Neuronal stem cell (in vitro differentiated cells): ENCODE results near the gene NCOA3.

Experiments used
- DNase-seq: peaks from one replicate; pipeline ENCODE4 v3.0.0-alpha.2; 2013; ENCODE audit warnings: low spot score
- H2AFZ ChIP-seq: one replicate; pipeline ENCODE4 v1.6.1; 2013; ENCODE audit warnings: mild to moderate bottlenecking, low read length, inconsistent platforms
- H2AK5ac ChIP-seq: 2 replicates; pipeline ENCODE4 v1.6.1; 2013; ENCODE audit warnings: low read depth, mild to moderate bottlenecking, inconsistent platforms, low read length, moderate library complexity, mixed read lengths
- H2BK120ac ChIP-seq: 2 replicates; pipeline ENCODE4 v1.6.1; 2013; ENCODE audit warnings: low read depth, mild to moderate bottlenecking, inconsistent platforms, low read length, moderate library complexity, mixed read lengths
- H2BK12ac ChIP-seq: one replicate; pipeline ENCODE4 v1.6.1; 2013; ENCODE audit warnings: low read length, inconsistent platforms
- H2BK15ac ChIP-seq: 2 replicates; pipeline ENCODE4 v1.6.1; 2013; ENCODE audit warnings: mild to moderate bottlenecking, low read length, inconsistent platforms, mixed read lengths
- H2BK5ac ChIP-seq: one replicate; pipeline ENCODE4 v1.6.1; 2013; ENCODE audit warnings: inconsistent platforms, mild to moderate bottlenecking, low read length, moderate library complexity
- H3K14ac ChIP-seq: one replicate; pipeline ENCODE4 v1.6.1; 2013; ENCODE audit warnings: low read length, inconsistent platforms
- H3K18ac ChIP-seq: 2 replicates; pipeline ENCODE4 v1.6.1; 2013; ENCODE audit warnings: low read length, inconsistent platforms
- H3K23ac ChIP-seq: 2 replicates; pipeline ENCODE4 v1.6.1; 2013; ENCODE audit warnings: low read depth, mild to moderate bottlenecking, mixed read lengths, low read length, inconsistent platforms; ENCODE audit not compliant: poor library complexity
- H3K27ac ChIP-seq: replicated peaks from 3 replicates; pipeline ENCODE4 v1.5.1; 2013; ENCODE audit warnings: low read length, inconsistent platforms
- H3K27me3 ChIP-seq, 3 experiments: 2 replicates each; pipeline ENCODE4 v1.6.1; 2013; ENCODE audit warnings: low read length in 3 of 3, mild to moderate bottlenecking in 2 of 3, inconsistent platforms in 1 of 3, low read depth in 1 of 3, mixed read lengths in 1 of 3, moderate library complexity in 1 of 3; ENCODE audit not compliant: control insufficient read depth in 3 of 3, insufficient read depth in 3 of 3
- H3K36me3 ChIP-seq, 2 donors: replicated peaks in 1 of 2; 2 replicates each; pipeline ENCODE4 v1.6.1; 2013; ENCODE audit warnings: low read length in 2 of 2; ENCODE audit not compliant: control insufficient read depth in 2 of 2, insufficient read depth in 2 of 2
- H3K4ac ChIP-seq: 2 replicates; pipeline ENCODE4 v1.6.1; 2013; ENCODE audit warnings: inconsistent platforms, mild to moderate bottlenecking, low read length, moderate library complexity
- H3K4me1 ChIP-seq, 2 donors: 1 replicate in 1 of 2; 2 replicates in 1 of 2; pipeline ENCODE4 v1.6.1; 2013; ENCODE audit warnings: low read length in 2 of 2, low read depth in 1 of 2; ENCODE audit not compliant: control insufficient read depth in 2 of 2, insufficient read depth in 1 of 2
- H3K4me2 ChIP-seq: one replicate; pipeline ENCODE4 v1.6.1; 2013; ENCODE audit warnings: mild to moderate bottlenecking, low read length, inconsistent platforms; ENCODE audit not compliant: insufficient read depth, poor library complexity, severe bottlenecking
- H3K4me3 ChIP-seq, 2 donors: 2 replicates each; pipeline ENCODE4 v1.5.1; 2013; ENCODE audit warnings: low read length in 2 of 2, mild to moderate bottlenecking in 2 of 2, inconsistent platforms in 1 of 2, moderate library complexity in 1 of 2
- H3K79me1 ChIP-seq: one replicate; pipeline ENCODE4 v1.6.1; 2013; ENCODE audit warnings: low read depth, mild to moderate bottlenecking, inconsistent platforms, low read length, moderate library complexity
- H3K9ac ChIP-seq: one replicate; pipeline ENCODE4 v1.6.1; 2013; ENCODE audit warnings: mild to moderate bottlenecking, low read depth, low read length, inconsistent platforms; ENCODE audit not compliant: poor library complexity
- H3K9me3 ChIP-seq, 2 donors: replicated peaks in 1 of 2; 2 replicates each; pipeline versions ENCODE3 to v1.6.1; 2013; ENCODE audit warnings: low read length in 2 of 2, mild to moderate bottlenecking in 2 of 2, inconsistent platforms in 1 of 2, low read depth in 1 of 2, mixed read lengths in 1 of 2, moderate library complexity in 1 of 2; ENCODE audit not compliant: control insufficient read depth in 2 of 2, insufficient read depth in 1 of 2
- H4K8ac ChIP-seq: one replicate; pipeline ENCODE4 v1.6.1; 2013; ENCODE audit warnings: low read depth, mild to moderate bottlenecking, inconsistent platforms, low read length, moderate library complexity
- H4K91ac ChIP-seq: one replicate; pipeline ENCODE4 v1.6.1; 2013; ENCODE audit warnings: low read length, low read depth, mild to moderate bottlenecking, inconsistent platforms; ENCODE audit not compliant: poor library complexity
- WGBS, 2 donors: extraction: QIAGEN DNeasy Blood & Tissue Kit; methylation state at CpG; one replicate each; pipeline ENCODE4 v1.1.7; 2013; ENCODE audit warnings: missing lambda C conversion rate in 2 of 2, mixed read lengths in 1 of 2; ENCODE audit not compliant: insufficient read length in 2 of 2, insufficient replicate concordance in 1 of 2; ENCODE audit errors: extremely low coverage in 2 of 2; 5-methylcytosine and 5-hydroxymethylcytosine counted together

NCOA3 gene

DNA sequence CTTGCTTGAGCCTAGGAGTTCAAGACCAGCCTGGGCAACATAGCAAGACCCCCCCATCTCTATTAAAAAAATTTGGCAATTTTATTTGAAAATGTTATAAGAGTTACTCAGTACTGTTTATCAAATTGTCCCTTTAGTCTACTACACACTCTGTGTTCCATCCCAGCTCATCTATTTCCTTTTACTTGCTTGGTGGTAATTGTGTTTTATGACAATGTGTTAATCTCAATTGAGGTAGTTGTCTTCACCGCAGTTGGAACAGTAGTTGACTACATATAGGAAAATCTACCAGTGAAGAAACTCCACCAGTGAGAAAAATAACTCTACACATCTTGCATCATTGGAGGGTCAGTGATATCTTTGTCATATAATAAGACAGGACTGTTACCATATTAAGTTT is 8.0 kb downstream of the NCOA3 start:
- no peak overlapping the region for H3K18ac ChIP-seq
- H2BK12ac ChIP-seq, result no peak overlapping the region
- no CpG with 5 or more reads among the region's 1 CpG for WGBS, 2 donors
- H3K14ac ChIP-seq, result no peak overlapping the region
- H3K36me3 ChIP-seq, result no peaks in the 10 kb centered on the region
- H3K9ac ChIP-seq, result no peak overlapping the region
- peaks cover 7 to 23% of the 10 kb centered on the region in 2 donors for H3K4me1 ChIP-seq
- no peak overlapping the region for H2BK15ac ChIP-seq
- no peak overlapping the region for H2BK5ac ChIP-seq
- DNase-seq, result no peak
- H3K23ac ChIP-seq, result no peak overlapping the region
- no peak overlapping the region for H3K27ac ChIP-seq
- no peak overlapping the region for H3K4me2 ChIP-seq
- no peak overlapping the region for H4K91ac ChIP-seq
- H3K79me1 ChIP-seq, result peaks cover 2% of the 10 kb centered on the region
- no peaks in the 10 kb centered on the region for H3K27me3 ChIP-seq
- no peak overlapping the region for H3K4me3 ChIP-seq
- H2BK120ac ChIP-seq, result no peak overlapping the region
- no peaks in the 10 kb centered on the region for H3K9me3 ChIP-seq
- no peak overlapping the region for H2AFZ ChIP-seq
- H4K8ac ChIP-seq, result no peak overlapping the region
- no peak overlapping the region for H3K4ac ChIP-seq
- no peak overlapping the region for H2AK5ac ChIP-seq

DNA sequence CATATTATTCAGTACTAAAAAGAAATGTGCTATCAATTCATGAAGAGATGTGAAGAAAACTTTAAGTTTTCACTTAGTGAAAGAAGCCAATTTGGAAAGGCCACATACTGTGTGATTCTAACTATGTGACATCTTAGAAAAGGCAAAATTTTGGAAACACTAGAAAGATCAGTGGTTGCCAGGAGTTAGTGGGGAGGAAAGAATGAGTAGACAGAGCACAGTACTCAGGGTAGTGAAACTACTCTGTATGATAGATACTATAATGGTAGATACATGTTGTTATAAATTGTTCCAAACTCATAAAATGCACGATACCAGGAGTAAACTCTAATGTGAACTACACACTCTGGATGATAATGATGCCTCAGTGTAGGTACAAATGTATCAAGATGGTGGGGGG is 14.2 kb downstream of the NCOA3 start:
- Histone ChIP-seq H3K4me1 (no peaks in the 10 kb centered on the region), H3K4ac (no peak overlapping the region), H2AK5ac (no peak overlapping the region), H3K9ac (no peak overlapping the region), H3K27ac (no peak overlapping the region), H2AFZ (no peak overlapping the region), H3K23ac (no peak overlapping the region), H3K14ac (no peak overlapping the region), H3K4me3 (no peak overlapping the region), H2BK15ac (no peak overlapping the region), H2BK5ac (no peak overlapping the region), H3K4me2 (no peak overlapping the region), H3K9me3 (peaks cover 3 to 28% of the 10 kb centered on the region in 2 donors), H2BK12ac (no peak overlapping the region), H4K8ac (no peak overlapping the region), H4K91ac (no peak overlapping the region), H2BK120ac (no peak overlapping the region), H3K36me3 (peaks cover 2 to 18% of the 10 kb centered on the region in 2 donors), H3K18ac (no peak overlapping the region), H3K79me1 (no peaks in the 10 kb centered on the region), H3K27me3 (no peaks in the 10 kb centered on the region)
- WGBS, 2 donors, result no CpG with 5 or more reads among the region's 1 CpG
- DNase-seq, result no peak

DNA sequence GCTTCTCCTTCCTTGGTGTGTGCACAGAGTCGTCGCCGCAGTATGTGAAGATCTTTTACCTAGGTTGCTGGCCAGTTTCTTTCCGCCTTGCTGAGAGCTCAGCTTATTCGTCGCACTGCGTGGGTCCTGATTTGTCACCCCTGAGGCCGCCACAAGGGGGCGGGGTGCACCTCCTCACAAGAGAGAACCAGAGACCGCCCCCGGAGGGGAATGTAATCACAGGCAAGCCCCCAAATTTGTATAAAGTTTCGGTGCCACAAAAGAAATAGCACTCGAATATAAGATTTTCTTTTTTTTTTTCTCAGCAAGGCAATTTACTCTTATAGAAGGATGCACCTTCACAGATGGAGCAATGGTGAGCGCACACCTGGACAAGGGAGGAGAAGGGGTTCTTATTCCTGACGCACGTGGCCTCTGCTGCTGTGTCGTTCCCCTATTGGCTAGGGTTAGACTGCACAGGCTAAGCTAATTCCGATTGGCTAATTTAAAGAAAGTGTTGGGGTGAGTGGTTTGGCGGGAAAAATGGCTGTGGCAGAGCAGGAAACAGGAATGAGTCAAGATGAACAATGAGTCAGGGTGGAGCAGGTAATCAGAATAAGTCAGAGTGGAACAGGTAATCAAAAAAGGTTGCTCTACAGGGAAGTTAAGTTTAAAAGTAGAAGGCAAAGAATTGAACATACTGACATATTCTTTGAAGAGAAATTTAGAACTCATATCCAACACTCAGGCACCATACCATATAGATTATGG is 19.5 kb downstream of the NCOA3 start:
- Histone ChIP-seq H3K36me3 (peaks cover 6 to 26% of the 10 kb centered on the region in 2 donors), H3K9ac (no peak overlapping the region), H2BK12ac (no peak overlapping the region), H3K27ac (no peak overlapping the region), H3K14ac (no peak overlapping the region), H3K4ac (no peak overlapping the region), H2BK120ac (no peak overlapping the region), H2BK5ac (no peak overlapping the region), H4K8ac (no peak overlapping the region), H2AK5ac (no peak overlapping the region), H3K27me3 (no peaks in the 10 kb centered on the region), H3K9me3 (peaks cover 10 to 57% of the 10 kb centered on the region in 2 donors), H2AFZ (no peak overlapping the region), H4K91ac (no peak overlapping the region), H3K4me1 (no peaks in the 10 kb centered on the region), H3K18ac (no peak overlapping the region), H3K4me3 (no peak overlapping the region), H3K79me1 (peaks cover 2% of the 10 kb centered on the region), H2BK15ac (no peak overlapping the region), H3K4me2 (no peak overlapping the region), H3K23ac (no peak overlapping the region)
- no peak for DNase-seq
- no CpG with 5 or more reads among the region's 19 CpGs for WGBS, 2 donors

DNA sequence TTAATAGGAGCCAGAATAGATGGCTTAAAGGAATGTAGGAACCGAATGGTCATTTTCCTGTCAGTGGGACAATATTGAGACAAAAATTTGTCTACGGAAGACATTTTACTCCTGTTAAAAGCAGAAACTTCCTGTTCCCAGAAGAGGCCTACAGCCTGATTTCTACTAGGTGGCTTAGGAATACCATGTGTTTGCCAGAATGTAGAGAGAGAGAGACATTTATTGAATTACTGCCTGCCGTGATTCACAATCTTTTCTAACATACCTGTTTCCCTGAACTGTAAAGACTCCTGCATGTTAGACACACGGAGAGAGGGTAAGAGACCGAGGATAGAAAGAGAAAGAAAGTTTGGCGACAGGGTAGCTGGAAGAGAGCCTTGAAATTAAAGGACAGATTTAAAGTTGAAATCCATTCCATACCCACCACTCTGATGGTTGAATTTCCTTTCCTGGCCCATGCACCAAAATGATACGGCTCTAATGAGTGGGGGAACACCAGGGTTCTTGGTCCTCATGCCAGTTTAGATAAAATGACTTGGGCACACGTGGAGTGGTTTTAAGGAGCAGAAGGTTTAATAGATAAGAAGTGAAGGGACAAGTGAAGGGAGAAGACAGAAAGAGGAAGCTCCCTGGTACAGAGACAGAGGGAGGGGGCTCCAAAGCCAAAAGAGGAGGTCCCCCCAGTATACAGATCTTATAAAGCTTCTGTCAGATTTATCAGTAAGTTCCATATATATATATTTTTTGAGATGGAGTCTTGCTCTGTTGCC is 22.5 kb downstream of the NCOA3 start:
- Histone ChIP-seq H3K23ac (no peak overlapping the region), H3K9ac (no peak overlapping the region), H3K14ac (no peak overlapping the region), H2BK15ac (no peak overlapping the region), H3K4me1 (no peaks in the 10 kb centered on the region), H3K27me3 (no peaks in the 10 kb centered on the region), H2BK120ac (no peak overlapping the region), H2AK5ac (no peak overlapping the region), H3K36me3 (peaks cover 6 to 15% of the 10 kb centered on the region in 2 donors), H4K91ac (no peak overlapping the region), H2BK5ac (no peak overlapping the region), H3K4me3 (no peak overlapping the region), H3K79me1 (peaks cover 2% of the 10 kb centered on the region), H3K4ac (no peak overlapping the region), H3K9me3 (peaks cover 10 to 66% of the 10 kb centered on the region in 2 donors), H2BK12ac (no peak overlapping the region), H2AFZ (no peak overlapping the region), H3K4me2 (no peak overlapping the region), H3K18ac (no peak overlapping the region), H4K8ac (no peak overlapping the region), H3K27ac (no peak overlapping the region)
- WGBS, 2 donors, result no CpG with 5 or more reads among the region's 8 CpGs
- no peak for DNase-seq
